ENCODE data around the gene TCHP. TPM values are rescaled to one million over a fixed set of nuclear protein-coding genes. Genes with fewer than 3 reads are reported as not detected.

Gene TCHP
- total RNA-seq, 1 donor from 2014 or later: 27.6 TPM

- H3K27me3 Mint-ChIP-seq (ENCODE audit: low read depth): no peaks in the 10 kb centered on the region
- peaks cover 42% of the 10 kb centered on the region for H3K4me1 Mint-ChIP-seq
- DNase-seq (ENCODE audit: low read depth, low spot score): no peak
- no peaks in the 10 kb centered on the region for H3K9me3 Mint-ChIP-seq
- peak overlapping the region; percentile 1 for H3K27ac Mint-ChIP-seq (ENCODE audit: unreplicated experiment)
- no peaks in the 10 kb centered on the region for H3K36me3 Mint-ChIP-seq (ENCODE audit: low read depth)
- no peak overlapping the region for H3K4me3 Mint-ChIP-seq
- TF ChIP-seq CTCF (conservative IDR thresholded peaks at IDR 0.05): no peak
These were observed 29.4 kb upstream of the TCHP start for GRCh38 chr12:109870648-109871047.

- Mint-ChIP-seq H3K27ac (ENCODE audit: unreplicated experiment) (no peak overlapping the region), H3K4me3 (no peak overlapping the region)
- TF ChIP-seq CTCF (conservative IDR thresholded peaks at IDR 0.05): no peak
These were observed 28.3 kb upstream of the TCHP start for GRCh38 chr12:109871668-109872314.

GRCh38 chr12:109873653-109874052 lies 26.4 kb upstream of the TCHP start:
- Mint-ChIP-seq H3K9me3 (no peaks in the 10 kb centered on the region), H3K36me3 (ENCODE audit: low read depth) (no peaks in the 10 kb centered on the region), H3K4me3 (no peak overlapping the region), H3K27me3 (ENCODE audit: low read depth) (no peaks in the 10 kb centered on the region), H3K27ac (ENCODE audit: unreplicated experiment) (no peak overlapping the region), H3K4me1 (peaks cover 49% of the 10 kb centered on the region)
- TF ChIP-seq CTCF (conservative IDR thresholded peaks at IDR 0.05): no peak
- no peak for DNase-seq (ENCODE audit: low read depth, low spot score)

More at GRCh38 chr12:109871668-109872314, 28.3 kb upstream of the TCHP start:
- no peaks in the 10 kb centered on the region for H3K9me3 Mint-ChIP-seq
- H3K27me3 Mint-ChIP-seq (ENCODE audit: low read depth): no peaks in the 10 kb centered on the region
- DNase-seq (ENCODE audit: low read depth, low spot score): no peak
- H3K36me3 Mint-ChIP-seq (ENCODE audit: low read depth): no peaks in the 10 kb centered on the region
- H3K4me1 Mint-ChIP-seq: peaks cover 36% of the 10 kb centered on the region

GRCh38 chr12:109875572-109876131 lies 24.4 kb upstream of the TCHP start:
- H3K4me1 Mint-ChIP-seq: peaks cover 60% of the 10 kb centered on the region

GRCh38 chr12:109876406-109876805 lies 23.7 kb upstream of the TCHP start:
- H3K36me3 Mint-ChIP-seq (ENCODE audit: low read depth): no peaks in the 10 kb centered on the region
- TF ChIP-seq CTCF (conservative IDR thresholded peaks at IDR 0.05): no peak
- peaks cover 63% of the 10 kb centered on the region for H3K4me1 Mint-ChIP-seq
- peak overlapping the region; percentile 21 for H3K4me3 Mint-ChIP-seq
- no peaks in the 10 kb centered on the region for H3K9me3 Mint-ChIP-seq
- H3K27me3 Mint-ChIP-seq (ENCODE audit: low read depth): peaks cover 11% of the 10 kb centered on the region
- DNase-seq (ENCODE audit: low read depth, low spot score): no peak
- H3K27ac Mint-ChIP-seq (ENCODE audit: unreplicated experiment): no peak overlapping the region

More at GRCh38 chr12:109875572-109876131, 24.4 kb upstream of the TCHP start:
- peaks cover 5% of the 10 kb centered on the region for H3K27me3 Mint-ChIP-seq (ENCODE audit: low read depth)
- H3K27ac Mint-ChIP-seq (ENCODE audit: unreplicated experiment): no peak overlapping the region
- peak overlapping the region; percentile 21 for H3K4me3 Mint-ChIP-seq
- H3K36me3 Mint-ChIP-seq (ENCODE audit: low read depth): no peaks in the 10 kb centered on the region
- no peaks in the 10 kb centered on the region for H3K9me3 Mint-ChIP-seq
- TF ChIP-seq CTCF (conservative IDR thresholded peaks at IDR 0.05): no peak
- DNase-seq (ENCODE audit: low read depth, low spot score): no peak
